Measurements from ENCODE around the gene ACSM4.

GRCh38 chr12:7346551-7347225 is 42.8 kb downstream of the ACSM4 start:
- TF ChIP-seq CTCF (IDR thresholded peaks at IDR 0.05) = no peak
- no peak for TF ChIP-seq POLR2A (IDR thresholded peaks at IDR 0.05)

Data from body of pancreas (tissue), 4 donors.